ENCODE results near the gene ATXN7L2. TPM values are rescaled to one million over a fixed set of nuclear protein-coding genes. Genes with fewer than 3 reads are reported as not detected.

ATXN7L2 gene
- total and polyA plus RNA-seq, 2 experiments from 2014 or later = 6.6 to 9.3 TPM

- no peak for TF ChIP-seq EZH2phosphoT487 (IDR thresholded peaks at IDR 0.05; ENCODE audit: low read depth, severe bottlenecking, unreplicated experiment)
- no peak for TF ChIP-seq EZH2 (IDR thresholded peaks at IDR 0.05; ENCODE audit: borderline replicate concordance)
- TF ChIP-seq CTCF (IDR thresholded peaks at IDR 0.05; ENCODE audit: poor library complexity) = no peak
- H3K9me3 ChIP-seq (ENCODE audit: low read depth) = no peaks in the 10 kb centered on the region
- H3K36me3 ChIP-seq (replicated peaks; ENCODE audit: insufficient read depth, low read depth) = no peaks in the 10 kb centered on the region
- H3K9me2 ChIP-seq (replicated peaks; ENCODE audit: insufficient read depth) = no peaks in the 10 kb centered on the region
- H4K20me1 ChIP-seq (ENCODE audit: insufficient read depth, poor library complexity, severe bottlenecking) = no peaks in the 10 kb centered on the region
- WGBS (ENCODE audit: low lambda C conversion rate, missing lambda C conversion rate) = 95% methylated on average over 7 of the region's 7 CpGs
- no peaks in the 10 kb centered on the region for H3K79me2 ChIP-seq
- no peak overlapping the region for H3K27ac ChIP-seq
- no peak overlapping the region for H3K4me2 ChIP-seq
- no peak overlapping the region for H3K4me3 ChIP-seq
- H3K27me3 ChIP-seq = no peaks in the 10 kb centered on the region
- H2AFZ ChIP-seq = no peak overlapping the region
- H3K4me1 ChIP-seq (ENCODE audit: insufficient read depth) = no peaks in the 10 kb centered on the region
- no peak for DNase-seq (ENCODE audit: low spot score)
These were observed 38.3 kb downstream of the ATXN7L2 start for GRCh38 chr1:109522026-109522425.

GRCh38 chr1:109523706-109524105 is 40.0 kb downstream of the ATXN7L2 start:
- H4K20me1 ChIP-seq (ENCODE audit: insufficient read depth, poor library complexity, severe bottlenecking) = no peaks in the 10 kb centered on the region

GRCh38 chr1:109527098-109527811 is 43.5 kb downstream of the ATXN7L2 start:
- Histone ChIP-seq H3K4me1 (ENCODE audit: insufficient read depth) (no peaks in the 10 kb centered on the region), H3K9me3 (ENCODE audit: low read depth) (no peaks in the 10 kb centered on the region), H3K27me3 (no peaks in the 10 kb centered on the region), H3K27ac (no peak overlapping the region), H2AFZ (no peak overlapping the region), H3K79me2 (no peaks in the 10 kb centered on the region), H4K20me1 (ENCODE audit: insufficient read depth, poor library complexity, severe bottlenecking) (no peaks in the 10 kb centered on the region), H3K9me2 (replicated peaks; ENCODE audit: insufficient read depth) (no peaks in the 10 kb centered on the region), H3K4me3 (no peak overlapping the region), H3K36me3 (replicated peaks; ENCODE audit: insufficient read depth, low read depth) (no peaks in the 10 kb centered on the region), H3K4me2 (no peak overlapping the region)
- TF ChIP-seq EZH2phosphoT487 (IDR thresholded peaks at IDR 0.05; ENCODE audit: low read depth, severe bottlenecking, unreplicated experiment) (no peak), EZH2 (IDR thresholded peaks at IDR 0.05; ENCODE audit: borderline replicate concordance) (no peak), CTCF (IDR thresholded peaks at IDR 0.05; ENCODE audit: poor library complexity) (no peak)
- 79% methylated on average over 14 of the region's 14 CpGs for WGBS (ENCODE audit: low lambda C conversion rate, missing lambda C conversion rate)
- DNase-seq (ENCODE audit: low spot score) = no peak

More at GRCh38 chr1:109523706-109524105, 40.0 kb downstream of the ATXN7L2 start:
- WGBS (ENCODE audit: low lambda C conversion rate, missing lambda C conversion rate) = 93% methylated on average over 2 of the region's 2 CpGs
- no peaks in the 10 kb centered on the region for H3K36me3 ChIP-seq (replicated peaks; ENCODE audit: insufficient read depth, low read depth)
- no peak overlapping the region for H3K27ac ChIP-seq
- H3K27me3 ChIP-seq = no peaks in the 10 kb centered on the region
- DNase-seq (ENCODE audit: low spot score) = no peak
- H3K4me3 ChIP-seq = no peak overlapping the region
- H3K4me1 ChIP-seq (ENCODE audit: insufficient read depth) = no peaks in the 10 kb centered on the region
- TF ChIP-seq EZH2 (IDR thresholded peaks at IDR 0.05; ENCODE audit: borderline replicate concordance) = no peak
- no peak for TF ChIP-seq EZH2phosphoT487 (IDR thresholded peaks at IDR 0.05; ENCODE audit: low read depth, severe bottlenecking, unreplicated experiment)
- TF ChIP-seq CTCF (IDR thresholded peaks at IDR 0.05; ENCODE audit: poor library complexity) = no peak
- no peaks in the 10 kb centered on the region for H3K9me3 ChIP-seq (ENCODE audit: low read depth)
- no peak overlapping the region for H2AFZ ChIP-seq
- H3K79me2 ChIP-seq = no peaks in the 10 kb centered on the region
- H3K9me2 ChIP-seq (replicated peaks; ENCODE audit: insufficient read depth) = no peaks in the 10 kb centered on the region
- H3K4me2 ChIP-seq = no peak overlapping the region

Data from hepatocyte (in vitro differentiated cells).